Non-pigmented ciliary epithelial cell (primary cell): Measurements from ENCODE around the gene KIF26B.

Experiments
- DNase-seq: peaks from one replicate; pipeline ENCODE4 v3.0.0-alpha.2; 2010; ENCODE audit warnings: low read depth

The KIF26B gene

GRCh38 chr1:245598524-245599305 is 443.9 kb downstream of the KIF26B start:
- no peak for DNase-seq

- DNase-seq, result peak; percentile 67
These were observed 444.8 kb downstream of the KIF26B start for GRCh38 chr1:245599371-245600174.

GRCh38 chr1:245600658-245601057 is 445.9 kb downstream of the KIF26B start:
- no peak for DNase-seq

- DNase-seq, result no peak
These were observed 448.6 kb downstream of the KIF26B start for GRCh38 chr1:245603311-245603865.

- no peak for DNase-seq
These were observed 450.2 kb downstream of the KIF26B start for GRCh38 chr1:245604979-245605378.

GRCh38 chr1:245605480-245606156 is 450.8 kb downstream of the KIF26B start:
- DNase-seq, result peak; percentile 26

GRCh38 chr1:245606157-245606725 is 451.5 kb downstream of the KIF26B start:
- DNase-seq, result no peak

- DNase-seq, result no peak
These were observed 453.5 kb downstream of the KIF26B start for GRCh38 chr1:245608271-245608670.

GRCh38 chr1:245609354-245610150 is 454.8 kb downstream of the KIF26B start:
- no peak for DNase-seq

- DNase-seq, result no peak
These were observed 456.5 kb downstream of the KIF26B start for GRCh38 chr1:245611251-245611650.

GRCh38 chr1:245614476-245614875 is 459.7 kb downstream of the KIF26B start:
- no peak for DNase-seq

- no peak for DNase-seq
These were observed 460.2 kb downstream of the KIF26B start for GRCh38 chr1:245615001-245615400.

GRCh38 chr1:245621589-245621988 is 466.8 kb downstream of the KIF26B start:
- no peak for DNase-seq

- DNase-seq, result no peak
These were observed 467.7 kb downstream of the KIF26B start for GRCh38 chr1:245622332-245623014.

GRCh38 chr1:245641384-245641783 is 486.6 kb downstream of the KIF26B start:
- no peak for DNase-seq

GRCh38 chr1:245645406-245645805 is 490.6 kb downstream of the KIF26B start:
- no peak for DNase-seq

- DNase-seq, result no peak
These were observed 491.1 kb downstream of the KIF26B start for GRCh38 chr1:245645894-245646293.

- no peak for DNase-seq
These were observed 494.2 kb downstream of the KIF26B start for GRCh38 chr1:245648749-245649522.

- no peak for DNase-seq
These were observed 494.9 kb downstream of the KIF26B start for GRCh38 chr1:245649666-245650065.

- no peak for DNase-seq
These were observed 495.7 kb downstream of the KIF26B start for GRCh38 chr1:245650441-245650960.
